Left lung (tissue), 10 donors: ENCODE measurements around the gene ZNF556. TPM values are rescaled to one million over a fixed set of nuclear protein-coding genes. Genes with fewer than 3 reads are reported as not detected.
A peak's percentile ranks its signal among the peaks of the same experiment; 100 is the strongest.

Experiments
- ATAC-seq: fragments of 200-7000 bp; cut with Tn5 transposase; one replicate; pipeline ENCODE4 v1.9.1; 2020; ENCODE audit warnings: moderate library complexity
- DNase-seq, 4 donors: peaks; one replicate each; pipeline ENCODE4 v3.0.0-alpha.2; 2013 to 2020
- H3K27ac ChIP-seq, 2 donors: fragments of 200-600 bp; sonication (generic) in 1 of 2; one replicate each; pipeline versions ENCODE4 v1.5.0 to v1.8.0; 2020 to 2021
- H3K27me3 ChIP-seq, 2 donors: fragments of 200-600 bp; sonication (generic) in 1 of 2; one replicate each; pipeline versions ENCODE4 v1.5.0 to v1.8.0; 2020 to 2021
- H3K36me3 ChIP-seq, 2 donors: fragments of 200-600 bp; sonication (generic) in 1 of 2; one replicate each; pipeline versions ENCODE4 v1.5.0 to v1.8.0; 2020 to 2021
- H3K4me1 ChIP-seq, 2 donors: fragments of 200-600 bp; one replicate each; pipeline ENCODE4 v1.8.0; 2021
- H3K4me3 ChIP-seq, 2 donors: fragments of 200-600 bp; sonication (generic) in 1 of 2; one replicate each; pipeline versions ENCODE4 v1.5.0 to v1.8.0; 2020 to 2021; ENCODE audit warnings: mild to moderate bottlenecking in 1 of 2
- H3K9me3 ChIP-seq, 2 donors: fragments of 200-600 bp; sonication (generic) in 1 of 2; one replicate each; pipeline versions ENCODE4 v1.5.0 to v1.8.0; 2020 to 2021
- intact Hi-C, 2 donors: fragments of 100-400 bp; cut with DNase I; formaldehyde crosslinking; loops; one replicate each; pipeline versions ENCODE4 v1.11.2 to v1.14.2; 2022
- polyA plus RNA-seq, 6 donors: library from polyadenylated mRNA; unstranded; fragments of 120-200 nt; gene quantifications; one replicate each; pipeline ENCODE4 v1.2.1, GENCODE V29; 2013; ENCODE audit not compliant: insufficient read length in 6 of 6
- total RNA-seq, 2 donors: library from RNA; stranded (reverse); fragmentation: NEBNext Ultra II Directional; extraction: Animal tissue kit (Norgen Biotek cat#: 25700); gene quantifications; one replicate each; pipeline ENCODE4 v1.2.1, GENCODE V29; 2021
- TF ChIP-seq, protein P1 (sequence below), 2 donors: fragments of 200-600 bp; sonication (generic) in 1 of 2; IDR thresholded peaks; one replicate each; pipeline versions ENCODE4 v1.5.0 to v1.8.0; 2021; ENCODE audit warnings: antibody characterized with exemption in 2 of 2
- donor health status: DM: no; HTN: yes; CAD: no.
- donor health status: DM: no; HTN: no; CAD: no.

ZNF556 gene
- total and polyA plus RNA-seq, 8 donors: 0.06 to 0.21 (median 0.14) TPM; not detected in 2

DNA sequence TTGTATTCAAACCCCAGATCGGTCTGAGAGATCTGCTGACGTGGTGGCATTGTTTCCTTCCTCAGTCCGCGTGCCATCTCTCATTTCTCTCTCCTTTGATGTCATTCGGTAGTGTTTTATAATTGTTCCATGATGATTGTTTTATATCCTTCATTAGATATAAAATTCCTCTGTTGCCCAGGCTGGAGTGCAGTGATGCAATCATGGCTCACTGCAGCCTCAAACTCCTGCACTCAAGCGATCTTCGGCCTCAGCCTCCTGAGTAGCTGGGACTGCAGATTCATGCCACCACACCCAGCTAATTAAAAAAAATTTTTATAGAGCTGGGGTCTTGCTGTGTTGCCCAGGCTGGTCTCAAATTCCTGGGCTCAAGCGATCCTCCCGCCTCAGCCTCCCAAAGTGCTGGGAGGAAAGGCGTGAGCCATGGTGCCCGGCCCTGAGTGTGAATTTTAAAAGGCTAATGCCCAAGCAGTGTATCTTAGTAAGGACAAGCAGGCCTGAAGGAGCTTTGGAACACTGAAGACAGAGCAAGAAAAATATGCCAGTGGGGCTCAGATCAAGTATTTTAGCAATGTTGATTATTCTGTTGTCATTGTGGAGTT, 38.9 kb downstream of the ZNF556 start:
- Histone ChIP-seq H3K9me3 (no peaks in the 10 kb centered on the region), H3K4me3 (no peak overlapping the region), H3K4me1 (peaks cover 5 to 10% of the 10 kb centered on the region in 2 donors), H3K27ac (no peak overlapping the region), H3K27me3 (no peaks in the 10 kb centered on the region), H3K36me3 (no peaks in the 10 kb centered on the region)
- ATAC-seq (no peak), DNase-seq (peak in 1 of 4 donors; percentile 19)
- TF ChIP-seq, protein P1, sequence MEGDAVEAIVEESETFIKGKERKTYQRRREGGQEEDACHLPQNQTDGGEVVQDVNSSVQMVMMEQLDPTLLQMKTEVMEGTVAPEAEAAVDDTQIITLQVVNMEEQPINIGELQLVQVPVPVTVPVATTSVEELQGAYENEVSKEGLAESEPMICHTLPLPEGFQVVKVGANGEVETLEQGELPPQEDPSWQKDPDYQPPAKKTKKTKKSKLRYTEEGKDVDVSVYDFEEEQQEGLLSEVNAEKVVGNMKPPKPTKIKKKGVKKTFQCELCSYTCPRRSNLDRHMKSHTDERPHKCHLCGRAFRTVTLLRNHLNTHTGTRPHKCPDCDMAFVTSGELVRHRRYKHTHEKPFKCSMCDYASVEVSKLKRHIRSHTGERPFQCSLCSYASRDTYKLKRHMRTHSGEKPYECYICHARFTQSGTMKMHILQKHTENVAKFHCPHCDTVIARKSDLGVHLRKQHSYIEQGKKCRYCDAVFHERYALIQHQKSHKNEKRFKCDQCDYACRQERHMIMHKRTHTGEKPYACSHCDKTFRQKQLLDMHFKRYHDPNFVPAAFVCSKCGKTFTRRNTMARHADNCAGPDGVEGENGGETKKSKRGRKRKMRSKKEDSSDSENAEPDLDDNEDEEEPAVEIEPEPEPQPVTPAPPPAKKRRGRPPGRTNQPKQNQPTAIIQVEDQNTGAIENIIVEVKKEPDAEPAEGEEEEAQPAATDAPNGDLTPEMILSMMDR (IDR thresholded peaks at IDR 0.05): no peak
- intact Hi-C loops: no loop called here

DNA sequence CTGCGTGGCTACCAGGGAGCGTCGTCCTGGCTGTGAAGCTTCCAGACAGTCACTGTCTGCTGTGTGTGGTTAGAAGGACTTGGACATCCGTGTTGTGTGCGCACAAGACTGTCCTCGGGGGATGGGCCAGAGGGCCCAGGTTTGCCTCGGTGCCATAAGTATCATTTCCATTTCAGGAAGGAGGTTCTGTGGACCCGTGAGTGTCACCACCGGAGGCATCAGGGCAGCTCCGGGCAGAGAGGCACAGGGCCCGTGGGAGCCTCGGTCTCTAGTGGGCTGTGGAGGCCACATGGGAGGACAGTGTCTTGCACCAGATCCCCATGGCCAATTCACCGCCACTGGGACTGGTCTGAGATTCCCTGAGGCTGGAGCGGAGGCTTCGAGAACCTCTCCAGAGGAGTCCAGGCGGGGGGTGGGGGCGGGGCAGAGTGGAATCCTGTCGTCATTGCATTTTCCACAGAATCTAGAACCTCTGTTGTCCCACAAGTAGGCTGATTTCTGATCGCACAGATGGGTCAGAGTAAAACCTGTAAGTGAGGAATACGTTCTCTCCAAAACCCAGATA, 39.6 kb downstream of the ZNF556 start:
- H3K27me3 ChIP-seq: no peaks in the 10 kb centered on the region
- DNase-seq (peak in 1 of 4 donors; percentile 61), ATAC-seq (no peak)
- H3K9me3 ChIP-seq: no peaks in the 10 kb centered on the region
- intact Hi-C loops: no loop called here
- no peak overlapping the region for H3K4me3 ChIP-seq
- H3K4me1 ChIP-seq: peaks cover under 1 to 5% of the 10 kb centered on the region in 2 donors
- no peak overlapping the region for H3K27ac ChIP-seq
- no peaks in the 10 kb centered on the region for H3K36me3 ChIP-seq
- TF ChIP-seq, protein P1 (IDR thresholded peaks at IDR 0.05): no peak

DNA sequence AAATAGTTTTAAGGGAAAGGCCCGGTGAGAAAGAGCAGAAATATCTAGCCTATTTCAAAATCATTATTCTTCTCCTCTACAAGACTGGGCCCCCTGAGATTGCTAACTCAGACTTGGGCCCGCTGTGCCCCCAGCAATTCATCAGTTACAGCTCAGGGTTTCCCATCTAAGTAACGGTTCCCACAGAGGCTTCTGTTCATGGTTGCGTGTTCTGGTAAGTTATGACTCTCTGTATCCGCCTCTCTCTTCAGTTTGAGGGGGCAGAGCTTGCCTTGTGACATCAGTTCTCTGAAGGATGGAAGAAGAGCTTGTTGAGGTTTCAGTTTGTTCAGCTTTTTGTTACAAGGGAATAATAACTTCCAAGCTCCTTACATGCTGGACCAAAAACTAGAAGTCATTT, 45.2 kb downstream of the ZNF556 start:
- Histone ChIP-seq H3K9me3 (peaks cover 0 to 19% of the 10 kb centered on the region in 2 donors), H3K27me3 (no peaks in the 10 kb centered on the region), H3K4me3 (no peak overlapping the region), H3K4me1 (no peaks in the 10 kb centered on the region), H3K36me3 (peaks cover 2 to 37% of the 10 kb centered on the region in 2 donors), H3K27ac (no peak overlapping the region)
- ATAC-seq (no peak), DNase-seq (no peak)
- TF ChIP-seq, protein P1 (IDR thresholded peaks at IDR 0.05): no peak
- intact Hi-C loops: no loop called here

DNA sequence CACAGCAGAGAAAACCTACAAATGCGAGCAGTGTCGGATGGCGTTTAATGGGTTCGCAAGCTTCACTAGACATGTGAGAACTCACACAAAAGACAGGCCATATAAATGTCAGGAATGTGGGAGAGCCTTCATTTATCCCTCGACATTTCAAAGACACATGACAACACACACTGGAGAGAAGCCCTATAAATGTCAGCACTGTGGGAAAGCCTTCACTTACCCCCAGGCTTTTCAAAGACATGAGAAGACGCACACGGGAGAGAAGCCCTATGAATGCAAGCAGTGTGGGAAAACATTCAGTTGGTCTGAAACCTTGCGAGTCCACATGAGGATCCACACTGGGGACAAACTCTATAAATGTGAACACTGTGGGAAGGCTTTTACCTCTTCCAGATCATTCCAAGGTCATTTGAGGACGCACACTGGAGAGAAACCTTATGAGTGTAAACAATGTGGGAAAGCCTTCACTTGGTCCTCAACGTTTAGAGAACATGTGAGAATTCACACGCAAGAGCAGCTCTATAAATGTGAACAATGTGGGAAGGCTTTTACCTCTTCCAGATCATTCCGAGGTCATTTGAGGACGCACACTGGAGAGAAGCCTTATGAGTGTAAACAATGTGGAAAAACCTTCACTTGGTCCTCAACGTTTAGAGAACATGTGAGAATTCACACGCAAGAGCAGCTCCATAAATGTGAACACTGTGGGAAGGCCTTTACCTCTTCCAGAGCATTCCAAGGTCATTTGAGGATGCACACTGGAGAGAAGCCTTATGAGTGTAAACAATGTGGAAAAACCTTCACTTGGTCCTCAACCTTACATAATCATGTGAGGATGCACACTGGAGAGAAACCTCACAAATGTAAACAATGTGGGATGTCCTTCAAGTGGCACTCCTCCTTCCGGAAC, 50.4 kb downstream of the ZNF556 start:
- H3K4me3 ChIP-seq: no peak overlapping the region
- no peak overlapping the region for H3K27ac ChIP-seq
- DNase-seq (no peak), ATAC-seq (no peak)
- no peaks in the 10 kb centered on the region for H3K27me3 ChIP-seq
- H3K36me3 ChIP-seq: peaks cover 5 to 57% of the 10 kb centered on the region in 2 donors
- intact Hi-C loops: no loop called here
- TF ChIP-seq, protein P1 (IDR thresholded peaks at IDR 0.05): no peak
- no peaks in the 10 kb centered on the region for H3K4me1 ChIP-seq
- H3K9me3 ChIP-seq: peaks cover 0 to 38% of the 10 kb centered on the region in 2 donors

DNA sequence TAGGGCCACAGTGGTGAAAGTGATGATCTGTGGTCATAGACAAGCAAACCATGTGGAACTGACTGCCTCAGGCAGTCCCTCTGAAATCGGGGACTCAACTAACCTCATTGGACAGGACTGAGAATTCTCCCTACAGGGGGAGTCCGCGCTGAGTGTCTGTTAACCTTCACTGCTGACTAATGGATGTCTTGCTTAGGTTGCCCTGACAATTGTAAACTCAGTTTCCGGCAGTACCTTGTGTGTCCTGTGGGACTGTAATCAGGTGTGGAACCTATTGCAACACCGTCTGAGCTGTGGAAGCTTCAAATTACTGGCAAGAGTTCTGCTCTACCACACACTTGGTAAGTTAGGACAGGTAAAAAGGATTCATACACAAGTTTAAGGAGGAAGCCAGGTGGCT, 55.9 kb downstream of the ZNF556 start:
- intact Hi-C loops: no loop called here
- Histone ChIP-seq H3K36me3 (peaks cover 0 to 27% of the 10 kb centered on the region in 2 donors), H3K4me3 (no peak overlapping the region), H3K27ac (no peak overlapping the region), H3K9me3 (peaks cover 0 to 17% of the 10 kb centered on the region in 2 donors), H3K4me1 (no peaks in the 10 kb centered on the region), H3K27me3 (no peaks in the 10 kb centered on the region)
- ATAC-seq (peak; percentile 81), DNase-seq (no peak)
- TF ChIP-seq, protein P1 (IDR thresholded peaks at IDR 0.05): no peak
